Neural progenitor cell (in vitro differentiated cells): Measurements from ENCODE around the gene GNAI1.

Experiments used
- EZH2 ChIP-seq: fragments of 200-600 bp; sonication (generic); IDR thresholded peaks from 2 replicates; pipeline ENCODE4 v1.6.1; 2017; ENCODE audit warnings: antibody characterized with exemption, mild to moderate bottlenecking, moderate library complexity
- EZH2phosphoT487 ChIP-seq: fragments of 200-600 bp; sonication (generic); IDR thresholded peaks from 2 replicates; pipeline ENCODE4 v1.6.1; 2017; ENCODE audit warnings: antibody characterized with exemption

- TF ChIP-seq EZH2 (no peak), EZH2phosphoT487 (no peak)
These were observed 506 bp upstream of the GNAI1 start for GRCh38 chr7:80134115-80134535.
